ENCODE data around the gene RIOK1.

RIOK1 gene

GRCh38 chr6:7417684-7418083 lies 28.1 kb downstream of the RIOK1 start:
- no peak for ATAC-seq (replicated peaks)
- Mint-ChIP-seq H3K4me1 (ENCODE audit: low read depth in 2 of 2) (no peaks in the 10 kb centered on the region), H3K36me3 (ENCODE audit: insufficient read depth) (peaks cover 61% of the 10 kb centered on the region), H3K27ac (peak overlapping the region in 1 of 2 donors; percentile 6), H3K9me3 (no peaks in the 10 kb centered on the region), H3K4me3 (no peak overlapping the region), H3K27me3 (no peaks in the 10 kb centered on the region)
- DNase-seq: no peak

- no peaks in the 10 kb centered on the region for H3K9me3 Mint-ChIP-seq
- no peak overlapping the region for H3K4me3 Mint-ChIP-seq
- no peaks in the 10 kb centered on the region for H3K27me3 Mint-ChIP-seq
- ATAC-seq (replicated peaks) (no peak), DNase-seq (no peak)
- H3K36me3 Mint-ChIP-seq (ENCODE audit: insufficient read depth): peaks cover 54% of the 10 kb centered on the region
- H3K27ac Mint-ChIP-seq: peak overlapping the region; percentile 2 to 6
- peaks cover 0 to 3% of the 10 kb centered on the region in 2 donors for H3K4me1 Mint-ChIP-seq (ENCODE audit: low read depth in 2 of 2)
These were observed 28.8 kb downstream of the RIOK1 start for GRCh38 chr6:7418238-7418905.

- Mint-ChIP-seq H3K27ac (peak overlapping the region in 1 of 2 donors; percentile 2), H3K9me3 (no peaks in the 10 kb centered on the region), H3K4me1 (ENCODE audit: low read depth in 2 of 2) (peaks cover 0 to 4% of the 10 kb centered on the region in 2 donors), H3K27me3 (no peaks in the 10 kb centered on the region), H3K36me3 (ENCODE audit: insufficient read depth) (peaks cover 47% of the 10 kb centered on the region), H3K4me3 (no peak overlapping the region)
- ATAC-seq (replicated peaks) (no peak), DNase-seq (no peak)
These were observed 29.5 kb downstream of the RIOK1 start for GRCh38 chr6:7419065-7419464.

GRCh38 chr6:7421066-7421465 lies 31.5 kb downstream of the RIOK1 start:
- H3K4me1 Mint-ChIP-seq (ENCODE audit: low read depth in 2 of 2): peaks cover 0 to 4% of the 10 kb centered on the region in 2 donors
- no peak overlapping the region for H3K4me3 Mint-ChIP-seq
- peak overlapping the region in 1 of 2 donors; percentile 41 for H3K27ac Mint-ChIP-seq
- H3K9me3 Mint-ChIP-seq: no peaks in the 10 kb centered on the region
- ATAC-seq (replicated peaks) (no peak), DNase-seq (no peak)
- H3K36me3 Mint-ChIP-seq (ENCODE audit: insufficient read depth): peaks cover 27% of the 10 kb centered on the region
- H3K27me3 Mint-ChIP-seq: no peaks in the 10 kb centered on the region

GRCh38 chr6:7424058-7424457 lies 34.5 kb downstream of the RIOK1 start:
- no peak for DNase-seq
- no peak for ATAC-seq (replicated peaks)
- Mint-ChIP-seq H3K27ac (no peak overlapping the region), H3K27me3 (no peaks in the 10 kb centered on the region), H3K4me3 (no peak overlapping the region), H3K9me3 (no peaks in the 10 kb centered on the region), H3K4me1 (ENCODE audit: low read depth in 2 of 2) (peaks cover 0 to 4% of the 10 kb centered on the region in 2 donors), H3K36me3 (ENCODE audit: insufficient read depth) (peaks cover 4% of the 10 kb centered on the region)

- Mint-ChIP-seq H3K4me3 (no peak overlapping the region), H3K27me3 (no peaks in the 10 kb centered on the region), H3K4me1 (ENCODE audit: low read depth in 2 of 2) (peaks cover 0 to 4% of the 10 kb centered on the region in 2 donors), H3K36me3 (ENCODE audit: insufficient read depth) (peaks cover 4% of the 10 kb centered on the region), H3K9me3 (no peaks in the 10 kb centered on the region), H3K27ac (no peak overlapping the region)
- no peak for DNase-seq
- ATAC-seq (replicated peaks): no peak
These were observed 35.6 kb downstream of the RIOK1 start for GRCh38 chr6:7424967-7425807.

GRCh38 chr6:7425808-7426190 lies 36.2 kb downstream of the RIOK1 start:
- H3K4me3 Mint-ChIP-seq: no peak overlapping the region
- no peaks in the 10 kb centered on the region for H3K9me3 Mint-ChIP-seq
- H3K4me1 Mint-ChIP-seq (ENCODE audit: low read depth in 2 of 2): peaks cover 0 to 4% of the 10 kb centered on the region in 2 donors
- peaks cover 3% of the 10 kb centered on the region for H3K36me3 Mint-ChIP-seq (ENCODE audit: insufficient read depth)
- no peak for ATAC-seq (replicated peaks)
- H3K27ac Mint-ChIP-seq: no peak overlapping the region
- H3K27me3 Mint-ChIP-seq: no peaks in the 10 kb centered on the region
- no peak for DNase-seq

GRCh38 chr6:7426447-7427169 lies 37.0 kb downstream of the RIOK1 start:
- ATAC-seq (replicated peaks) (no peak), DNase-seq (no peak)
- H3K27me3 Mint-ChIP-seq: peaks cover 5 to 7% of the 10 kb centered on the region in 2 donors
- no peak overlapping the region for H3K4me3 Mint-ChIP-seq
- H3K27ac Mint-ChIP-seq: no peak overlapping the region
- no peaks in the 10 kb centered on the region for H3K9me3 Mint-ChIP-seq
- no peaks in the 10 kb centered on the region for H3K36me3 Mint-ChIP-seq (ENCODE audit: insufficient read depth)
- peaks cover 0 to 8% of the 10 kb centered on the region in 2 donors for H3K4me1 Mint-ChIP-seq (ENCODE audit: low read depth in 2 of 2)

GRCh38 chr6:7431313-7431673 lies 41.7 kb downstream of the RIOK1 start:
- Mint-ChIP-seq H3K4me3 (no peak overlapping the region), H3K27ac (no peak overlapping the region), H3K4me1 (ENCODE audit: low read depth in 2 of 2) (peaks cover 0 to 5% of the 10 kb centered on the region in 2 donors), H3K36me3 (ENCODE audit: insufficient read depth) (no peaks in the 10 kb centered on the region), H3K9me3 (peaks cover 0 to 9% of the 10 kb centered on the region in 2 donors), H3K27me3 (peaks cover 12 to 42% of the 10 kb centered on the region in 2 donors)
- DNase-seq: no peak
- no peak for ATAC-seq (replicated peaks)

GRCh38 chr6:7431674-7432390 lies 42.2 kb downstream of the RIOK1 start:
- H3K27ac Mint-ChIP-seq: no peak overlapping the region
- DNase-seq: no peak
- peaks cover 0 to 9% of the 10 kb centered on the region in 2 donors for H3K9me3 Mint-ChIP-seq
- ATAC-seq (replicated peaks): no peak
- H3K4me1 Mint-ChIP-seq (ENCODE audit: low read depth in 2 of 2): peaks cover 0 to 5% of the 10 kb centered on the region in 2 donors
- peaks cover 12 to 42% of the 10 kb centered on the region in 2 donors for H3K27me3 Mint-ChIP-seq
- H3K36me3 Mint-ChIP-seq (ENCODE audit: insufficient read depth): no peaks in the 10 kb centered on the region
- H3K4me3 Mint-ChIP-seq: no peak overlapping the region

- no peak for DNase-seq
- peaks cover 0 to 9% of the 10 kb centered on the region in 2 donors for H3K9me3 Mint-ChIP-seq
- H3K4me3 Mint-ChIP-seq: no peak overlapping the region
- H3K36me3 Mint-ChIP-seq (ENCODE audit: insufficient read depth): no peaks in the 10 kb centered on the region
- peaks cover 12 to 42% of the 10 kb centered on the region in 2 donors for H3K27me3 Mint-ChIP-seq
- H3K27ac Mint-ChIP-seq: no peak overlapping the region
- peaks cover 0 to 5% of the 10 kb centered on the region in 2 donors for H3K4me1 Mint-ChIP-seq (ENCODE audit: low read depth in 2 of 2)
- ATAC-seq (replicated peaks): no peak
These were observed 42.9 kb downstream of the RIOK1 start for GRCh38 chr6:7432391-7433120.

GRCh38 chr6:7433121-7433617 lies 43.6 kb downstream of the RIOK1 start:
- Mint-ChIP-seq H3K4me3 (no peak overlapping the region), H3K9me3 (peaks cover 0 to 9% of the 10 kb centered on the region in 2 donors), H3K4me1 (ENCODE audit: low read depth in 2 of 2) (peaks cover 0 to 5% of the 10 kb centered on the region in 2 donors), H3K36me3 (ENCODE audit: insufficient read depth) (no peaks in the 10 kb centered on the region), H3K27me3 (peaks cover 12 to 42% of the 10 kb centered on the region in 2 donors), H3K27ac (no peak overlapping the region)
- no peak for ATAC-seq (replicated peaks)
- DNase-seq: no peak
